Measurements from ENCODE around the gene PAXIP1. TPM values are rescaled to one million over a fixed set of nuclear protein-coding genes. Genes with fewer than 3 reads are reported as not detected.

PAXIP1 gene
- total and polyA plus RNA-seq, 2 donors (not counting 1 experiment from before 2014, with no cell fraction given): 5.8 to 6.4 TPM

DNA sequence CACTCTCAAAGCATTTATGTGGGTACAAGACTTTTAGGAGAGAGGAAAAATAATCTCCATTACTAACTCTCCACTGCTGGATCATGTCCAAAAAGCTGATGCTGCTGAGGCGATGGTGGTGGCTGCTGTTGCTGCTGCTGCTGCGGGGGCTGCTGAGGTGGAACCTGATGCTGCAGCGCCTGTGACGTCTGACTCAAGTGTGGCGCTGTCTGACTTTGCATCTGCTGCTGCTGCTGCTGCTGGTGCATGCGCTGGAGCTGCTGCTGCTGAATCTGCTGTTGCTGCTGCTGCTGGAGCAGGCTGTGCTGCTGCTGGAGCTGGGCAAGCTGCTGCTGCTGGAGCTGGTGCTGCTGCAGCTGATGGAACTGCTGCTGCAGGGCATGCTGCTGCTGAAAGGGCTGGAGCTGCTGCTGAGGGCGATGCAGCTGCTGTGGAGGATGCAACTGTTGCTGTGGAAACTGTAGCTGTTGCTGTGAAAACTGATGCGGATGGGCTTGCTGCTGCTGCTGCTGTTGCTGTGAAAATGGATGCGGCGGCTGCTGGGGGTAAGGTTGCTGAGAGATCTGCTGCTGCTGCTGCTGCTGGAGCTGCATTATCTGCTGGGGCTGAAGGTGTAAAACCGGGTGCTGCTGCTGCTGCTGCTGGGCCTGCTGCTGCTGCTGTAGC, 34.5 kb downstream of the PAXIP1 start:
- Histone ChIP-seq H3K36me3 (ENCODE audit: control insufficient read depth, insufficient read depth, low read length) (peaks cover 10% of the 10 kb centered on the region), H3K79me2 (ENCODE audit: control insufficient read depth, insufficient read depth, low read length) (no peaks in the 10 kb centered on the region), H2AFZ (ENCODE audit: low read length) (no peak overlapping the region), H3K4me3 (replicated peaks in 1 of 4; ENCODE audit: control extremely low read depth in 1 of 4, insufficient read depth in 1 of 4, low read depth in 3 of 4, low read length in 4 of 4) (no peak overlapping the region), H3K4me2 (ENCODE audit: extremely low read depth, insufficient read depth, low read length) (no peak overlapping the region), H3K9ac (ENCODE audit: insufficient read depth, low read length) (no peak overlapping the region), H3K9me3 (ENCODE audit: control insufficient read depth, insufficient read depth, low read depth, low read length) (no peaks in the 10 kb centered on the region), H3K4me1 (ENCODE audit: control insufficient read depth, extremely low read depth, insufficient read depth, low read length) (no peaks in the 10 kb centered on the region), H3K27me3 (ENCODE audit: control insufficient read depth, insufficient read depth, low read length) (no peaks in the 10 kb centered on the region), H4K20me1 (ENCODE audit: control insufficient read depth, extremely low read depth, insufficient read depth, low read length) (no peaks in the 10 kb centered on the region), H3K27ac (ENCODE audit: insufficient read depth, low read length) (no peak overlapping the region)
- TF ChIP-seq, protein P1, sequence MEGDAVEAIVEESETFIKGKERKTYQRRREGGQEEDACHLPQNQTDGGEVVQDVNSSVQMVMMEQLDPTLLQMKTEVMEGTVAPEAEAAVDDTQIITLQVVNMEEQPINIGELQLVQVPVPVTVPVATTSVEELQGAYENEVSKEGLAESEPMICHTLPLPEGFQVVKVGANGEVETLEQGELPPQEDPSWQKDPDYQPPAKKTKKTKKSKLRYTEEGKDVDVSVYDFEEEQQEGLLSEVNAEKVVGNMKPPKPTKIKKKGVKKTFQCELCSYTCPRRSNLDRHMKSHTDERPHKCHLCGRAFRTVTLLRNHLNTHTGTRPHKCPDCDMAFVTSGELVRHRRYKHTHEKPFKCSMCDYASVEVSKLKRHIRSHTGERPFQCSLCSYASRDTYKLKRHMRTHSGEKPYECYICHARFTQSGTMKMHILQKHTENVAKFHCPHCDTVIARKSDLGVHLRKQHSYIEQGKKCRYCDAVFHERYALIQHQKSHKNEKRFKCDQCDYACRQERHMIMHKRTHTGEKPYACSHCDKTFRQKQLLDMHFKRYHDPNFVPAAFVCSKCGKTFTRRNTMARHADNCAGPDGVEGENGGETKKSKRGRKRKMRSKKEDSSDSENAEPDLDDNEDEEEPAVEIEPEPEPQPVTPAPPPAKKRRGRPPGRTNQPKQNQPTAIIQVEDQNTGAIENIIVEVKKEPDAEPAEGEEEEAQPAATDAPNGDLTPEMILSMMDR (conservative IDR thresholded peaks at IDR 0.05 in 1 of 2, IDR thresholded peaks at IDR 0.05 in 1 of 2; ENCODE audit: low read depth in 1 of 2, low read length in 2 of 2): no peak
- TF ChIP-seq EZH2 (IDR thresholded peaks at IDR 0.05; ENCODE audit: low read length, missing control alignments): no peak
- DNase-seq (ENCODE audit: low read depth in 2 of 2): peak in 1 of 2 donors; percentile 20

DNA sequence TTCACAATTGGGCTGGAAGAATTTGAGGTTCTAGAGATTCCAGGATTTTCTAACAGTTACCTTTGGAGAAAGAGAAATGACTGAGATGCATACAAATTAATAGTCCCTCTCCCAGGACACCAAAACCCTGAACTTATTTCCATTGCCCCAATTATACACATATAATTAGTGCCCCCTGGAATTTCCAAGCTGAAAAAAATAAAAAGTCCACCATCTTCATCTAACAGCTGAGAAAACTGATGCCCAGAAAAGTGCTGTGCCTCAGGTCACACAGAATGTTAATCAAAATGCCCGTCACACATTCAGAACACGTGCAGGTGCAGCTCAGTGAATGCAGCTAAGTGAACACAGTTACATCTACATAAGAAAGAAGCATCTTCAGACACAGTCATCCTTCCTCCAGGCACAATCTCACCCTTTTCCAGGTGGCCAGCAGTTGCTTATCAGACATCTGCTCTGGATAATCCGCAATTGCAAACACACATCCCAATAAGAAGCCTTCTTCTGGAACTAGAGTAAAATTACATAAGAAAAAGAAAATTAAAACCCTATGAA, 35.4 kb downstream of the PAXIP1 start:
- H3K4me1 ChIP-seq (ENCODE audit: control insufficient read depth, extremely low read depth, insufficient read depth, low read length): no peaks in the 10 kb centered on the region
- H3K27me3 ChIP-seq (ENCODE audit: control insufficient read depth, insufficient read depth, low read length): no peaks in the 10 kb centered on the region
- H3K9ac ChIP-seq (ENCODE audit: insufficient read depth, low read length): no peak overlapping the region
- DNase-seq (ENCODE audit: low read depth in 2 of 2): no peak
- no peak overlapping the region for H3K27ac ChIP-seq (ENCODE audit: insufficient read depth, low read length)
- no peak overlapping the region for H3K4me2 ChIP-seq (ENCODE audit: extremely low read depth, insufficient read depth, low read length)
- H3K36me3 ChIP-seq (ENCODE audit: control insufficient read depth, insufficient read depth, low read length): peaks cover 10% of the 10 kb centered on the region
- H4K20me1 ChIP-seq (ENCODE audit: control insufficient read depth, extremely low read depth, insufficient read depth, low read length): no peaks in the 10 kb centered on the region
- TF ChIP-seq, protein P1 (conservative IDR thresholded peaks at IDR 0.05 in 1 of 2, IDR thresholded peaks at IDR 0.05 in 1 of 2; ENCODE audit: low read depth in 1 of 2, low read length in 2 of 2): no peak
- no peak for TF ChIP-seq EZH2 (IDR thresholded peaks at IDR 0.05; ENCODE audit: low read length, missing control alignments)
- H3K9me3 ChIP-seq (ENCODE audit: control insufficient read depth, insufficient read depth, low read depth, low read length): no peaks in the 10 kb centered on the region
- H2AFZ ChIP-seq (ENCODE audit: low read length): no peak overlapping the region
- H3K4me3 ChIP-seq (replicated peaks in 1 of 4; ENCODE audit: control extremely low read depth in 1 of 4, insufficient read depth in 1 of 4, low read depth in 3 of 4, low read length in 4 of 4): no peak overlapping the region
- no peaks in the 10 kb centered on the region for H3K79me2 ChIP-seq (ENCODE audit: control insufficient read depth, insufficient read depth, low read length)

DNA sequence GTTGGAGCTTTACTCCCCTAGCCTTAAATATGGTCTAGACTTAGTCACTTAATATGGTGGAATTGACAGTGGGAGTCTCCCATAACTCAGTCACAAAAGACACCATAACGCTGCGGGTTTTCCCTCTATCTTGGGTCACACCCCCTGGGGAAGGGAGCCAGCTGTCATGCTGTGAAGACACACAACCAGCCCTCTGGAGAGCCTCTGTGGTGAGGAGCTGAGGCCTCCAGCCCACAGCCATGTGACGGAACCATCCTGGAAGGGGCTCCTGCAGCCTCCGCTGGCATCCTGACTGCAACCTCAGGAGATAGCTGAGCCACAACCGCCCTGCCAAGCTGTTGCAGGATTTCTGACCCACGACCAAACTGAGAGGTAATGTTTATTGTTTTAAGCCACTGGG, 37.9 kb downstream of the PAXIP1 start:
- Histone ChIP-seq H3K79me2 (ENCODE audit: control insufficient read depth, insufficient read depth, low read length) (no peaks in the 10 kb centered on the region), H3K27me3 (ENCODE audit: control insufficient read depth, insufficient read depth, low read length) (no peaks in the 10 kb centered on the region), H3K27ac (ENCODE audit: insufficient read depth, low read length) (no peak overlapping the region), H3K9ac (ENCODE audit: insufficient read depth, low read length) (no peak overlapping the region), H4K20me1 (ENCODE audit: control insufficient read depth, extremely low read depth, insufficient read depth, low read length) (no peaks in the 10 kb centered on the region), H3K36me3 (ENCODE audit: control insufficient read depth, insufficient read depth, low read length) (peaks cover 14% of the 10 kb centered on the region), H2AFZ (ENCODE audit: low read length) (no peak overlapping the region), H3K4me2 (ENCODE audit: extremely low read depth, insufficient read depth, low read length) (no peak overlapping the region), H3K4me3 (replicated peaks in 1 of 4; ENCODE audit: control extremely low read depth in 1 of 4, insufficient read depth in 1 of 4, low read depth in 3 of 4, low read length in 4 of 4) (no peak overlapping the region), H3K4me1 (ENCODE audit: control insufficient read depth, extremely low read depth, insufficient read depth, low read length) (no peaks in the 10 kb centered on the region), H3K9me3 (ENCODE audit: control insufficient read depth, insufficient read depth, low read depth, low read length) (no peaks in the 10 kb centered on the region)
- TF ChIP-seq, protein P1 (conservative IDR thresholded peaks at IDR 0.05 in 1 of 2, IDR thresholded peaks at IDR 0.05 in 1 of 2; ENCODE audit: low read depth in 1 of 2, low read length in 2 of 2): no peak
- no peak for TF ChIP-seq EZH2 (IDR thresholded peaks at IDR 0.05; ENCODE audit: low read length, missing control alignments)
- DNase-seq (ENCODE audit: low read depth in 2 of 2): peak in 1 of 2 donors; percentile 9
